Right cardiac atrium (tissue), 5 donors: ENCODE measurements around the gene UBAC2. TPM values are rescaled to one million over a fixed set of nuclear protein-coding genes. Genes with fewer than 3 reads are reported as not detected.

Experiments used
- ATAC-seq, 2 donors: fragments of 200-7000 bp; cut with Tn5 transposase; one replicate each; pipeline versions ENCODE4 v1.8.0 to v1.9.1; 2020; ENCODE audit warnings: moderate library complexity in 2 of 2, mild to moderate bottlenecking in 1 of 2
- DNase-seq, 3 donors: peaks; one replicate each; pipeline ENCODE4 v3.0.0-alpha.2; 2020
- H3K27ac ChIP-seq: one replicate; pipeline ENCODE4 v1.5.1; 2013; ENCODE audit warnings: mild to moderate bottlenecking, low read length, control low read depth, moderate library complexity
- H3K27me3 ChIP-seq: one replicate; pipeline ENCODE4 v1.6.1; 2013; ENCODE audit not compliant: control insufficient read depth, insufficient read depth
- H3K4me1 ChIP-seq: one replicate; pipeline ENCODE4 v1.6.1; 2013; ENCODE audit warnings: low read length; ENCODE audit not compliant: control insufficient read depth, insufficient read depth
- H3K4me3 ChIP-seq: one replicate; pipeline ENCODE4 v1.5.1; 2013; ENCODE audit warnings: low read length, control low read depth
- H3K9me3 ChIP-seq: one replicate; pipeline ENCODE4 v1.6.1; 2013; ENCODE audit warnings: low read length; ENCODE audit not compliant: control insufficient read depth
- WGBS: extraction: QIAGEN DNeasy Blood & Tissue Kit; methylation state at CpG from one replicate; pipeline ENCODE4 v1.1.7; 2013; 5-methylcytosine and 5-hydroxymethylcytosine counted together
- intact Hi-C, 4 donors: fragments of 100-400 bp; cut with DNase I; formaldehyde crosslinking; loops; one replicate each; pipeline versions ENCODE4 v1.11.0 to v1.14.0; 2022 to 2023
- polyA plus RNA-seq: library from polyadenylated mRNA; stranded (reverse); fragments of 200-250 nt; gene quantifications from one replicate; pipeline ENCODE4 v1.2.3, GENCODE V29; 2013
- total RNA-seq, 4 donors: library from RNA; stranded (reverse); fragmentation: NEBNext Ultra II Directional; extraction: Animal tissue kit (Norgen Biotek cat#: 25700); gene quantifications; one replicate each; pipeline ENCODE4 v1.2.1, GENCODE V29; 2021
- donor health status: healthy with polysubstance abuse.
- donor health status: DM: no; HTN: yes; CAD: no.
- donor health status: DM: no; HTN: no; CAD: no.
- donor health status: DM: no; HTN: yes; CAD: no; lungs with severe emphysema.
- donor health status: DM: yes; HTN: yes; CAD: no.

UBAC2 gene
- total and polyA plus RNA-seq, 5 donors: 41.7 to 52.2 (median 47.6) TPM

DNA sequence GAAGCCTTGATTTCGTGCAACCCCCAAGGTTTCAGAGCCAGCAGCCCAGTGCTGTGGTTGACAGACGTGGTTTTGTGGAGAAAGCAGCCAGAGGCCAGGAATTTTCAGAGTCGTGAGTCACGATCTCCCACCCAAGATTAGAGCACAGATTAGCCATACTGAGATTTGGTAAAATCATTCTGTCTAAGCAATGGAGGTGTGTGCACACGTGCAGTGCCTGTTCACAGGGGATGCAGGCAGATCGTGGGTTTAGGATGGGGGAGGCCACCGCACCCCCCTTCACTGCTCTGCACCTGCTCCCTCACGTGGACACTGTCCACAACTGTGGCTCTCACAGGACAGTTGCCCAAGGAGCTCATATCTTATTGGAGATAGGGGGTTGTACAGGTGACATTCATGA is 153.2 kb downstream of the UBAC2 start:
- no peaks in the 10 kb centered on the region for H3K27me3 ChIP-seq
- H3K27ac ChIP-seq: no peak overlapping the region
- no peaks in the 10 kb centered on the region for H3K9me3 ChIP-seq
- no peak for ATAC-seq
- peaks cover 2% of the 10 kb centered on the region for H3K4me1 ChIP-seq
- WGBS: 89% methylated on average over 8 of the region's 8 CpGs
- H3K4me3 ChIP-seq: no peak overlapping the region
- DNase-seq: no peak
- intact Hi-C loops: no loop called here

GRCh38 chr13:99354371-99354951 is 153.8 kb downstream of the UBAC2 start:
- Histone ChIP-seq H3K27me3 (no peaks in the 10 kb centered on the region), H3K4me1 (peaks cover 2% of the 10 kb centered on the region), H3K9me3 (no peaks in the 10 kb centered on the region), H3K27ac (no peak overlapping the region), H3K4me3 (no peak overlapping the region)
- no peak for DNase-seq
- intact Hi-C loops: no loop called here
- WGBS: 74% methylated on average over 8 of the region's 8 CpGs
- no peak for ATAC-seq

DNA sequence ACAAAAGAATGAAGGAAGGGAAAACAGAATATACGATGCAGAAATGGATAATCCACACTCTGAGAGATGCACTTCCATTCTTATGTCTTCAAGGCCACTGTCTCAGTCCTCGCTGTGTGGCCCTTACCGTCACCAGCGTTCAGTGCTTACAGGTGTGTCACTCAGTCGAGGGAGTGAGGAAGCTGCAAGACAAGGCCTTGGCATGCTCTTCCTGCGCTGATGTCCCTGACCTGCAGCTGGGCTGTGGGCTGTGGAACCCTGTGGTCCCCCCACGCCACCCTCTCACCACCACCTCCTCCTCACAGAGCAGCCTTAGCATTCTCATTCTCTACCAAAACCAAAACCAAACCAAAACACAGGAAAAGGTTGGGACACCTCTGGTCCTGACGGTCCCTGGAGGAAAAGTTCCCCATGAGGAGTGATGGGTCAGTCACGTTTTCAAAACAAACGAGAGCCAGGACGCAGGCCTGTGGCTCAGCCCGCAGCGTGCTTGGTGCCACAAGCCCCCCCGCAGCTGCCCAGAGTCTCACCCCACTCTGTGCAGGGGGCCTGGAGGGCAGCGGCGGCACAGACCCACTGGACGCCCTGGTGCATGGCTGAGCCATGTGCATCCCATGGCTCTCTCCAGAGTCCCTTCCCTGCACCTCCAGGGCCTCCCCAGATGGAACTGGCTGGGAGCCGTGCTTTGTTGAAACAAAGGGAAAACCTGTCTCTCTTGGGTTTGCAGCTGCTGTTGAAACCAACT is 154.8 kb downstream of the UBAC2 start:
- ATAC-seq: peak; percentile 9 to 10
- H3K27me3 ChIP-seq: no peaks in the 10 kb centered on the region
- intact Hi-C loops: no loop called here
- no peak overlapping the region for H3K4me3 ChIP-seq
- 89% methylated on average over 18 of the region's 18 CpGs for WGBS
- peaks cover 2% of the 10 kb centered on the region for H3K4me1 ChIP-seq
- no peaks in the 10 kb centered on the region for H3K9me3 ChIP-seq
- no peak overlapping the region for H3K27ac ChIP-seq
- DNase-seq: no peak

GRCh38 chr13:99356012-99356261 is 155.3 kb downstream of the UBAC2 start:
- intact Hi-C loops: no loop called here
- H3K27ac ChIP-seq: peak overlapping the region; percentile 37
- ATAC-seq: no peak
- H3K4me1 ChIP-seq: peaks cover 2% of the 10 kb centered on the region
- H3K27me3 ChIP-seq: no peaks in the 10 kb centered on the region
- peak overlapping the region; percentile 2 for H3K4me3 ChIP-seq
- no peak for DNase-seq
- H3K9me3 ChIP-seq: no peaks in the 10 kb centered on the region
- 25% methylated on average over 1 of the region's 1 CpG for WGBS

DNA sequence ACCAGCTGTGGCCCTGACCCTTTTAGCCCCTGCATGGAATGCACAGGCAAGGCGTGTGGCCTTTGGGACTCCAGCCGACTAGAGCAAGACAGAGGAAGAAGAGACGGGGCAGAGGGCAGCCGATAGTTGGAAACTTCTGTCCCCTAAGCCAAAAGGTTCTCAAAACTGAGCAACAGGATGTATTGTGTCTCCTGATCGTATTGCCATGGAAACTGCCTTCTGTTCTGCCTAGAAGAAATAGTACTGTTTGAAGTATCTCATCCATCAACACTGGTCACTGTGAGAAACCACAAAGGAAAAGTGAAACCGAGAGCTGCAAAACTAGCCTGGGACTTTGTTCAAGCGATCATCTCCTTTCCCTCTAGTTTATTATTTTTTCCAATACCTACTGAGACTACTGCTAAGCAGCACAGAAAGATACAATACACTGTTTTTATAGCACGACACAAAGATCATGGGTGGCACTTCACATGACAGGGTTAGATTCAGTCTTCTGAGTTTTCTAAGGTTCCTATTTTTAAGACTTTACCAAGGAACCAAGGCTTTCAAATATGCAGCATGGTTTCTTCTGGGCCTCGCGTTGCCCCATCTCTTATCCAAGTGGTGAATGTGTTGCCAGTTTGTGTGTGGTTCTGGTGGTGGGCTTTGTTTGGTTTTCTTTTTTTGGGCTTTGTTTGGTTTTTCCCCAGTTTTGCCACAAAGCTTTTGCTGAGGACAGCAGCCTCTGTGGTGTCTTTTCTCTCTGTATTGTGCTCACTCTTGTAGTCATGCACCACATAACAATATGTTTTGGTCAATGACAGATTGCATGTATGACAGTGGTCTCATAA is 155.8 kb downstream of the UBAC2 start:
- Histone ChIP-seq H3K9me3 (no peaks in the 10 kb centered on the region), H3K27me3 (no peaks in the 10 kb centered on the region), H3K4me3 (peak overlapping the region; percentile 2), H3K27ac (peak overlapping the region; percentile 37), H3K4me1 (peaks cover 2% of the 10 kb centered on the region)
- 41% methylated on average over 10 of the region's 10 CpGs for WGBS
- intact Hi-C loops: no loop called here
- ATAC-seq (peak; percentile 77 to 85), DNase-seq (peak in 2 of 3 donors; percentile 33 to 68)

- ATAC-seq (peak; percentile 21 to 73), DNase-seq (no peak)
- intact Hi-C loops: no loop called here
- Histone ChIP-seq H3K27me3 (no peaks in the 10 kb centered on the region), H3K4me1 (peaks cover 2% of the 10 kb centered on the region), H3K4me3 (no peak overlapping the region), H3K27ac (no peak overlapping the region), H3K9me3 (no peaks in the 10 kb centered on the region)
- WGBS: 64% methylated on average over 8 of the region's 8 CpGs
These were observed 156.5 kb downstream of the UBAC2 start for GRCh38 chr13:99357131-99357596.

DNA sequence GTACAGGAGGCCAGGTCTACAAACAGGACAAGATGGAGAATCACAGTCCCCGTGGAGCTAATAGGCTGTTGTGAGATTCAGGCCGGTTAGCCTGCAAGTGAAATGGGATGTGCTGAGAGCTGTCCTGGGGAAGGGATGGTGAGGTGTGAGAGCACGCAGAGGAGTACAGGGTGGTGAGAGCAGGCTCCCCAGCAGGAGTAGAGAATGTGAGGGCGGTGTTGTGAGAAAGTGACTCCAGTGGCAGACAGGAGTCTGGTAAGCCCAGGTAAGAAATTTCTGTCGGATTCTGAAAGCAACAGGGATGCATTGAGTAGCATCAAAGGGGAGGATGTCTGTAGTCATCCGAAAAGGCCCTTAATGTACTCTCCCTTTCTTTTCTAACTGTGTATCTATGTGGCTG is 157.3 kb downstream of the UBAC2 start:
- Histone ChIP-seq H3K27ac (no peak overlapping the region), H3K9me3 (no peaks in the 10 kb centered on the region), H3K4me3 (no peak overlapping the region), H3K4me1 (peaks cover 2% of the 10 kb centered on the region), H3K27me3 (no peaks in the 10 kb centered on the region)
- DNase-seq: no peak
- 90% methylated on average over 6 of the region's 6 CpGs for whole genome bisulfite sequencing
- intact Hi-C loops: no loop called here
- no peak for ATAC-seq

GRCh38 chr13:99359528-99359927 is 158.9 kb downstream of the UBAC2 start:
- no peak for DNase-seq
- no peak overlapping the region for H3K4me3 ChIP-seq
- H3K27me3 ChIP-seq: no peaks in the 10 kb centered on the region
- intact Hi-C loops: no loop called here
- peaks cover 2% of the 10 kb centered on the region for H3K4me1 ChIP-seq
- no peaks in the 10 kb centered on the region for H3K9me3 ChIP-seq
- no peak for ATAC-seq
- no peak overlapping the region for H3K27ac ChIP-seq
- 86% methylated on average over 6 of the region's 6 CpGs for WGBS

- Histone ChIP-seq H3K27ac (no peak overlapping the region), H3K4me1 (peaks cover 2% of the 10 kb centered on the region), H3K9me3 (no peaks in the 10 kb centered on the region), H3K4me3 (no peak overlapping the region), H3K27me3 (no peaks in the 10 kb centered on the region)
- DNase-seq (no peak), ATAC-seq (no peak)
- 96% methylated on average over 10 of the region's 10 CpGs for WGBS
- intact Hi-C loops: no loop called here
These were observed 160.0 kb downstream of the UBAC2 start for GRCh38 chr13:99360696-99361095.

GRCh38 chr13:99361197-99361596 is 160.5 kb downstream of the UBAC2 start:
- Histone ChIP-seq H3K27me3 (no peaks in the 10 kb centered on the region), H3K4me1 (peaks cover 2% of the 10 kb centered on the region), H3K4me3 (no peak overlapping the region), H3K27ac (no peak overlapping the region), H3K9me3 (no peaks in the 10 kb centered on the region)
- ATAC-seq (no peak), DNase-seq (no peak)
- WGBS: 79% methylated on average over 3 of the region's 3 CpGs
- intact Hi-C loops: no loop called here

- Histone ChIP-seq H3K27me3 (no peaks in the 10 kb centered on the region), H3K9me3 (no peaks in the 10 kb centered on the region), H3K4me3 (no peak overlapping the region), H3K4me1 (no peaks in the 10 kb centered on the region), H3K27ac (no peak overlapping the region)
- WGBS: 97% methylated on average over 1 of the region's 1 CpG
- intact Hi-C loops: no loop called here
- DNase-seq: no peak
- ATAC-seq: no peak
These were observed 161.7 kb downstream of the UBAC2 start for GRCh38 chr13:99362362-99362761.
